Vagina (tissue), 2 donors: ENCODE results near the gene RABGEF1.
"Not testable (repeated sequence)": the region's sequence is repeated elsewhere in the genome, so short reads cannot be mapped to it uniquely, and the experiment has no call there.

Experiments
- CTCF ChIP-seq, 3 experiments: fragments of 450-650 bp in 2 of 3; fragments of 200-600 bp in 1 of 3; sonication (generic) in 1 of 3; IDR thresholded peaks; one replicate each; pipeline ENCODE4 v1.5.1; 2017 to 2019; ENCODE audit warnings: antibody characterized with exemption in 3 of 3, mild to moderate bottlenecking in 2 of 3, moderate library complexity in 2 of 3
- POLR2AphosphoS5 ChIP-seq, 2 donors: sonication (generic); formaldehyde crosslinking; IDR thresholded peaks; one replicate each; pipeline ENCODE4 v1.9.0; 2017; ENCODE audit warnings: antibody characterized with exemption in 2 of 2, mild to moderate bottlenecking in 2 of 2, low read depth in 1 of 2; ENCODE audit not compliant: insufficient read depth in 1 of 2

GRCh38 chr7:66816658-66817057 is 76.1 kb downstream of the RABGEF1 start:
- not testable (repeated sequence) for TF ChIP-seq CTCF (IDR thresholded peaks at IDR 0.05); POLR2AphosphoS5 (IDR thresholded peaks at IDR 0.05; ENCODE audit: insufficient read depth in 1 of 2, low read depth in 1 of 2)
